CD4-positive, alpha-beta T cell treated with Interleukin-6 for 4 hours (primary cell): Measurements from ENCODE around the gene CCDC92.

Experiments
- DNase-seq: peaks from one replicate; pipeline ENCODE4 v3.0.0-alpha.2; 2020; ENCODE audit warnings: mixed read lengths

Gene CCDC92

GRCh38 chr12:123973552-123974341, 1.1 kb upstream of the CCDC92 start:
- DNase-seq: peak; percentile 35

DNA sequence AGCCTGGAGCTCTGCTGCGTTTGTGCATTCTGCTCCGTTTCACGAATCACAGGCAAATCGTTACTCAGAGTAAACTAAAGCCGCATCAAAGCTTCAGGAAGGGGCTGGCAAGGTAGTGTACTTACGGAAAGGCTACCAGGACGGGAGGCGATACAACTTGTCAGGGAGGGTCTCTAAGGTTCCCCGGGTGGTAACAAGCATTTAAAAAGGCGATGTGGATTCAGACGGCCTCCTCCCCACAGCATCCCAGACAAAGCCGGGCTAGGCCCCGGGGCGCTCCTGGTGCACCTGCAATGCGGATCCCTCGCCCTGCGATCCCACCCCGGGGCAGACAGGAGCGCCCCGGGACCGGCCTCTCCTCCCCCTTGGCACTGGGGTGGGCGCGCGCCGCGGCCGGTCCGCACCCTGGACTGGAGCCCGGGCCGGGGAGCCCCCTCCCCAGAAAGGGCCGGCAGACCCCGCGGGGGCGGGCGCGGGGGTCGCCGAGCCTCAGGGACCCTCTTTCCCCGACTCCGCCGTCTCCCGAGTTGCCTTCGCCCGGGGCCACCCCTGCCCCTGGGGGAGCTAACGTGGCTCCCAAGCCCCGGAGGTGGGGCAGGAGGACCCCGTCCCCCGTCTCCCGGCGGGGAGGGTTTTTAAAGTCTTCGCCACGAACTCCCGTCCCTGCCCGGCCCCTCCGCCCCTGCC, 718 bp downstream of the CCDC92 start:
- peak; percentile 51 for DNase-seq

DNA sequence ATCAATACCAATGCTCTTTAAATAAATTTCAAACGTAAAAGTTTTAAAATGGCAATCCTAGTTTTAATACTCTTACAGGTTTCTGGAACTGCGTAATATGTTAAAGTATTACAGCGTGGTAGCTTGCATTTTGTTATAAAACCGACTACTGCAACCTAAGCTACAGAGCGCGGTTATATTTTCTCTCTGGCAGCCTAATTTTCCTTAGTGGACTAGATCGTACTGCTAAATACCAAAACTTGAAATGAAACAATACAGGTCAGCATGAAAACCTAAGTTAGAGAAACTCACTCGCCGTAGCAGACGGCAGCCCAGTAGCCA, 1.2 kb downstream of the CCDC92 start:
- no peak for DNase-seq

DNA sequence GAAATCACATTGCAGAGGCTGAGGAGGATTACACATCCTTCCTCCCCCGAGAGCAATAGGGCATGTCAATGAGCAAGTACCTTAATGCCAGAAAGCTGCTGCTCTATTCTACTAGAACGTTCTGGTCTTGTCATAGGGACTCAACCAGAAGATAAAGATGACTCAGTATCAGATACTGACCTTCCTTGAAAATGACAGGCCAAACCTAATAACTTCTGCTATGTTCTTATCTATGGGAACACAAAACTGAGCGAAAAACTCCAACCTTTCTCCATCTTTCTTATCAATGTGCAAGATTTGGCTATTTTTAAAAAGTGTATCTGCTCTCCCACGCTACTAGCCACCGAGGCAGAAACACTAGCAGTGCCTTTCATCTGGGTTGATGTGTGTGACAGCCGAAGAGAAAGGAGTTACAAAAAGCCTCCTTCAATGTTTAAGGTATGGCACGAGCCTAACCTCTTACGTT, 5.5 kb downstream of the CCDC92 start:
- no peak for DNase-seq

- no peak for DNase-seq
Measured at GRCh38 chr12:123966596-123966995, 6.0 kb downstream of the CCDC92 start.

DNA sequence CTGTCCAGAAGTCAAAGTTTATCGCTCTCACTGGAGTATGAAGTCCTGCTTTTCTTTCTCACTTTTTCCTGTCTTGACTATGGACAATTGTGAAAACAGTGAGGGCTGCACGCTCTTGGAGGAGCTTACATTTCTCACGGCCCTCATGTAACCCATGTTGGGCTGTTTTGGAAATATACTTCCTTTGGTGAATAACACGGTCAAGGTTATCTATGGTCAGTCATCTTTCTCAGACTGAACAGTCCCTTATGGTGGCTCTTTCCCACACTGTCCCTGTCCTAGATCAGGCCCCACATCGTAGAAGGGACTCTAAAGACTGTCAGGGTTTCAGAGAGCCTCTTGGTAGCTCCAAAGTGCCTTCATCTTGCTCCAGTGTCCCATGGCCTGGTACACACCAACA, 7.2 kb downstream of the CCDC92 start:
- no peak for DNase-seq

GRCh38 chr12:123963821-123964220, 8.8 kb downstream of the CCDC92 start:
- DNase-seq: no peak

DNA sequence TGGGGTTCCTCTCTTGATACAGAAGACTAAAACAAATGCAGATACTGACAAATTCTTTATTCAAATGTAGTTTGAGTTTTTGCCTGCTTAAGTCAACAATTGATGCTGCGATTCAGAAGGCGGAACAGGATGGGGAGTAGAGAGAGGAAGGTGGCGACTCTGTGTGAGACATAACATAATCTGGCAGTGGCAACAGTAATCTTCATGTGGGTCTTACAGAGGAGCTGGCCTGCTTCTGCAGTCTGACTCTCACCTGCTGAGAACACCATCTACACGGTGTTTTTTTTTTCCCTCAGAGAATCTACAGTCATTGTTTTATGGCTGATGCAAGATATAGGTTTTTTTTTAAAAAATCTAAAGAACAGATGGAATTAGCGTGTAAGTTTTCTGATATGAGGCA, 10.1 kb downstream of the CCDC92 start:
- DNase-seq: no peak

GRCh38 chr12:123961585-123962345, 10.9 kb downstream of the CCDC92 start:
- no peak for DNase-seq

- DNase-seq: no peak
Measured at GRCh38 chr12:123960856-123961255, 11.8 kb downstream of the CCDC92 start.

- no peak for DNase-seq
Measured at GRCh38 chr12:123960029-123960735, 12.4 kb downstream of the CCDC92 start.

DNA sequence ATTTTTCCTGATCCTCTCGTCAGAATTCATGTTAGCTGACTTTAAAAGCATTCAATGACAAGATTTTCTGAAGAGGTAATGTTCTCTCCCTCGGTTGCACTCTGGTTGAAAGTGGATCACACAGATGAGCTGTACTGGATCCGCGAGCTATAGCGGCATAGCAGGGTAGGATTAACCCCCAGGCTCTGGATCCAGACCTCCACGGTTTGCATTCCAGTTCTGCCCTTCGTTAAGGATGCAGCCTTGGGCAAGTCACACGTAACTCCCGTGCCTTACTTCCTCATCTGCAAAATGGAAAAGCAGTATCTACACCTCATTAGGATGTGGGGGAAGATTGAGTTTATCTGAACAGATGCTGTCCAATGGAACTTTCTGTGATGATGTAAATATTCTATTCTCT, 13.8 kb downstream of the CCDC92 start:
- no peak for DNase-seq

DNA sequence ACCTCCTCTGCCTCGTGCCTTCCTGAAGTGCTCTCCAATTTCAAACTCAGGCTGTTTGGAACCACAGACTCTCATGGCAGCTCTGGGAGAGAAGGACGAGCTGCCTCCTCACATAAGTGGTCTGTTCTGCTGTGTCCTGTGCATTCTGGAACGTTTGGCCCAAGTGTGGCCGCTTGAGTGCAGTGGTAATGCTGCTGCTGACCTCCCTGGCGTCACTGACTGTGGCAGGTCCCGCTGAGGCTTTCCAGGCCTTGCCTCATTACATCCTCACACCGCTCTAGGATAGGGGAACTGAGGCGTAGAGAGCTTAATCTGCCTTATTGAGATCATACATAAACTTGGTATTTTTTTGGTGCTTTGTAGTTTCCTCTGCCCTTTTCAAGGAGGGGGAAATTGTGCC, 14.2 kb downstream of the CCDC92 start:
- no peak for DNase-seq

DNA sequence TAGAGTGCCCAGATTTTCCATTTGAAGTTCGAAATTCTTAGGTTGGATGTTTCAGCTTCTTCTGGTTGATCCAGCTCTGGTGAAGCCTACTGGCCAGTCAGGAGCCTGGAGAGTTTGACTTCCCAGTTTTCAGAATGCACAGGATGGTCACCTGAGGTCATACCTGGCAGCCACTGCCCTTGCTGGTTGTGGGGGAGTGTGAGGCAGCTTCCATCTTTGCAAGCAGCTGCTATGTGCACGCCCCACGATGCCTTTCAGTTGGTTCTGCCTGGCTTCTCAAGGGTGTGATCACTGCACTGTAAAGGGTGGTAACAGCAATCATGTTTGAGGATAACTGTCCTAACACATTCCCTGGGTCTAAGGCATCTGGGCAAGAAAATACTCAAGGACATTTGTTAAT, 15.4 kb downstream of the CCDC92 start:
- DNase-seq: no peak

GRCh38 chr12:123956249-123956648, 16.4 kb downstream of the CCDC92 start:
- DNase-seq: no peak

GRCh38 chr12:123954647-123955350, 17.8 kb downstream of the CCDC92 start:
- no peak for DNase-seq

DNA sequence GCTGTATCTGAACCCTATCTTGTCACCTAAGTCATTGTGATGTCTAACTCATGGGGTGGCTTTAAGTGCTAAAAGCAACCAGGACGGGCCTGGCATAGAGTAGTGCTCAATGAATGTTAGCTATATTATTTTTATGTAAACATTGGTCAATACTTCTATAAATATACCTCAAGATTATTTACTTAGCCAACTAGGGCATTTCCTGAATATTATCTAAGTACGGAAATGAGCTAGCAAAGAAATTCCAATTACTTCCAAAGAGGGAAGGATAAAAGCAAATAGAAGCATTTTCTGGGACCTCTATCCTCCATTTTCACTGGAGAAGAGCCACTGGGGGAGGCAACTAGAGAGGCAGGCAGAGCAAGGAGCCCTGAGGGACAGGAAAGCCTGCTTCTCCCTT, 20.6 kb downstream of the CCDC92 start:
- no peak for DNase-seq

GRCh38 chr12:123951467-123951866, 21.2 kb downstream of the CCDC92 start:
- DNase-seq: no peak

- no peak for DNase-seq
Measured at GRCh38 chr12:123950476-123951349, 21.9 kb downstream of the CCDC92 start.

- no peak for DNase-seq
Measured at GRCh38 chr12:123949770-123950165, 22.9 kb downstream of the CCDC92 start.
